MM.1S (cell line): ENCODE data around the gene ANKRD60.

ENCODE experiments used
- DNase-seq: peaks from one replicate; pipeline ENCODE4 v3.0.0-alpha.2; 2015
- H2AFZ ChIP-seq: fragments of 300-600 bp; sonication (generic); 2 replicates; pipeline ENCODE4 v1.6.0; 2016; ENCODE audit warnings: antibody characterized with exemption, low read length
- H3F3A ChIP-seq: fragments of 300-600 bp; sonication (generic); 2 replicates; pipeline ENCODE4 v1.6.1; 2016; ENCODE audit warnings: mild to moderate bottlenecking, antibody characterized with exemption, low read length, moderate library complexity, mixed read lengths; ENCODE audit not compliant: insufficient read depth
- H3K27ac ChIP-seq: fragments of 300-600 bp; sonication (generic); 2 replicates; pipeline ENCODE4 v1.5.1; 2016; ENCODE audit warnings: mild to moderate bottlenecking, low read length
- H3K27me3 ChIP-seq: fragments of 300-600 bp; sonication (generic); replicated peaks from 2 replicates; pipeline ENCODE4 v1.6.0; 2016; ENCODE audit warnings: low read length; ENCODE audit not compliant: insufficient read depth
- H3K36me3 ChIP-seq: fragments of 300-600 bp; sonication (generic); replicated peaks from 2 replicates; pipeline ENCODE4 v1.6.1; 2016; ENCODE audit warnings: mild to moderate bottlenecking, low read length, mixed read lengths; ENCODE audit not compliant: insufficient read depth
- H3K4me1 ChIP-seq: fragments of 300-600 bp; sonication (generic); 2 replicates; pipeline ENCODE4 v1.6.1; 2016; ENCODE audit warnings: low read length, mixed read lengths
- H3K4me2 ChIP-seq: fragments of 300-600 bp; sonication (generic); 2 replicates; pipeline ENCODE4 v1.6.0; 2016; ENCODE audit warnings: low read depth, low read length
- H3K4me3 ChIP-seq: fragments of 300-600 bp; sonication (generic); 2 replicates; pipeline ENCODE4 v1.5.1; 2016; ENCODE audit warnings: low read length, mixed read lengths
- H3K79me2 ChIP-seq: fragments of 300-600 bp; sonication (generic); 2 replicates; pipeline ENCODE4 v1.6.1; 2016; ENCODE audit warnings: mixed run types, low read length, mixed read lengths
- H3K9ac ChIP-seq: fragments of 300-600 bp; sonication (generic); 2 replicates; pipeline ENCODE4 v1.6.1; 2016; ENCODE audit warnings: low read length, mixed read lengths
- H3K9me2 ChIP-seq: fragments of 300-600 bp; sonication (generic); replicated peaks from 2 replicates; pipeline ENCODE4 v1.6.1; 2016; ENCODE audit warnings: mild to moderate bottlenecking, low read length, mixed read lengths; ENCODE audit not compliant: insufficient read depth
- H3K9me3 ChIP-seq: fragments of 300-600 bp; sonication (generic); replicated peaks from 2 replicates; pipeline ENCODE4 v1.6.1; 2016; ENCODE audit warnings: mild to moderate bottlenecking, low read length, mixed read lengths; ENCODE audit not compliant: insufficient read depth
- H4K20me1 ChIP-seq: fragments of 300-600 bp; sonication (generic); 2 replicates; pipeline ENCODE4 v1.6.1; 2016; ENCODE audit warnings: mild to moderate bottlenecking, low read length, moderate library complexity, mixed read lengths; ENCODE audit not compliant: insufficient read depth
- CTCF ChIP-seq: fragments of 300-600 bp; sonication (generic); IDR thresholded peaks from 2 replicates; pipeline ENCODE4 v1.5.1; 2016; ENCODE audit warnings: antibody characterized with exemption, low read length, mixed read lengths
- EZH2 ChIP-seq: fragments of 300-600 bp; sonication (generic); optimal IDR thresholded peaks from 2 replicates; pipeline ENCODE3; 2017; ENCODE audit warnings: low read depth, mild to moderate bottlenecking, antibody characterized with exemption, low read length, mixed read lengths
- EZH2phosphoT487 ChIP-seq: fragments of 300-600 bp; sonication (generic); IDR thresholded peaks from 2 replicates; pipeline ENCODE4 v1.6.1; 2018; ENCODE audit warnings: antibody characterized with exemption, low read length

The ANKRD60 gene

GRCh38 chr20:58251348-58251978 lies 23.0 kb upstream of the ANKRD60 start:
- Histone ChIP-seq H3K9ac (no peak overlapping the region), H3K79me2 (no peaks in the 10 kb centered on the region), H3K4me1 (no peaks in the 10 kb centered on the region), H2AFZ (no peak overlapping the region), H3K27ac (no peak overlapping the region), H3K9me2 (no peaks in the 10 kb centered on the region), H3K4me3 (no peak overlapping the region), H3K4me2 (no peak overlapping the region), H4K20me1 (no peaks in the 10 kb centered on the region), H3K9me3 (no peaks in the 10 kb centered on the region), H3F3A (no peaks in the 10 kb centered on the region), H3K27me3 (no peaks in the 10 kb centered on the region), H3K36me3 (no peaks in the 10 kb centered on the region)
- no peak for TF ChIP-seq CTCF
- DNase-seq = no peak

GRCh38 chr20:58246346-58246745 lies 17.9 kb upstream of the ANKRD60 start:
- TF ChIP-seq EZH2 (no peak), EZH2phosphoT487 (no peak)
- H3K36me3 ChIP-seq = no peaks in the 10 kb centered on the region
- H3K27ac ChIP-seq = no peak overlapping the region
- no peak overlapping the region for H2AFZ ChIP-seq
- no peak overlapping the region for H3K9ac ChIP-seq
- H3K9me2 ChIP-seq = no peaks in the 10 kb centered on the region
- H4K20me1 ChIP-seq = no peaks in the 10 kb centered on the region
- H3K4me1 ChIP-seq = no peaks in the 10 kb centered on the region
- H3K4me2 ChIP-seq = no peak overlapping the region
- H3K79me2 ChIP-seq = no peaks in the 10 kb centered on the region
- H3F3A ChIP-seq = no peaks in the 10 kb centered on the region
- no peaks in the 10 kb centered on the region for H3K9me3 ChIP-seq
- no peak overlapping the region for H3K4me3 ChIP-seq
- no peaks in the 10 kb centered on the region for H3K27me3 ChIP-seq
- DNase-seq = no peak

GRCh38 chr20:58245931-58246330 lies 17.5 kb upstream of the ANKRD60 start:
- Histone ChIP-seq H3K9ac (no peak overlapping the region), H2AFZ (no peak overlapping the region), H3K4me1 (no peaks in the 10 kb centered on the region), H3K79me2 (no peaks in the 10 kb centered on the region), H3K9me3 (no peaks in the 10 kb centered on the region), H3K36me3 (no peaks in the 10 kb centered on the region), H3K27me3 (no peaks in the 10 kb centered on the region), H4K20me1 (no peaks in the 10 kb centered on the region), H3K27ac (no peak overlapping the region), H3K4me3 (no peak overlapping the region), H3K4me2 (no peak overlapping the region), H3F3A (no peaks in the 10 kb centered on the region), H3K9me2 (no peaks in the 10 kb centered on the region)
- no peak for DNase-seq
- no peak for TF ChIP-seq EZH2phosphoT487
- no peak for TF ChIP-seq EZH2
- TF ChIP-seq CTCF = no peak

GRCh38 chr20:58245181-58245891 lies 16.9 kb upstream of the ANKRD60 start:
- no peaks in the 10 kb centered on the region for H3F3A ChIP-seq
- H3K9ac ChIP-seq = no peak overlapping the region
- no peaks in the 10 kb centered on the region for H3K9me2 ChIP-seq
- no peaks in the 10 kb centered on the region for H3K79me2 ChIP-seq
- H3K27ac ChIP-seq = no peak overlapping the region
- H3K27me3 ChIP-seq = no peaks in the 10 kb centered on the region
- no peak overlapping the region for H3K4me3 ChIP-seq
- H4K20me1 ChIP-seq = no peaks in the 10 kb centered on the region
- no peak for DNase-seq
- H3K4me1 ChIP-seq = no peaks in the 10 kb centered on the region
- H3K4me2 ChIP-seq = no peak overlapping the region
- H3K9me3 ChIP-seq = no peaks in the 10 kb centered on the region
- no peaks in the 10 kb centered on the region for H3K36me3 ChIP-seq
- H2AFZ ChIP-seq = no peak overlapping the region
- TF ChIP-seq EZH2 (no peak), CTCF (no peak), EZH2phosphoT487 (no peak)
